Measurements from ENCODE around the gene DHRS13. TPM values are rescaled to one million over a fixed set of nuclear protein-coding genes. Genes with fewer than 3 reads are reported as not detected.

Gene DHRS13
- polyA plus RNA-seq, 2 of the 4 experiments (the other 2 are of a cell fraction): 4.8 to 7.0 TPM

GRCh38 chr17:28950752-28951427 lies 48.0 kb upstream of the DHRS13 start:
- ATAC-seq (peak; percentile 1 to 7; a peak in 5 of 6 replicates), DNase-seq (ENCODE audit: low read depth in 1 of 2, low spot score in 1 of 2) (no peak), FAIRE-seq (no peak)
- ChIA-PET POLR2A (interaction anchor here (0.6 to 5.6 kb wide), 12 partner anchors 21 to 641 kb away, joined by 3 to 89 read pairs (median 4); partner anchors contain the start of genes ERAL1, FLOT2, NEK8 and RPL23A), CTCF (interaction anchor here (0.5 to 15.4 kb wide), 12 partner anchors 10 to 224 kb away, joined by 3 to 1025 read pairs (median 9); partner anchors contain the start of genes DHRS13, NEK8 and TLCD1)
- Histone ChIP-seq H3K9me3 (no peaks in the 10 kb centered on the region), H3K4me1 (peaks cover 28% of the 10 kb centered on the region), H3K4me2 (peak overlapping the region; percentile 84), H3K27ac (peak overlapping the region; percentile 86 to 98), H3K4me3 (peak overlapping the region; percentile 71)
- peak; percentile 52; the same call in 1 of the 2 replicates for TF ChIP-seq PHF8 (IDR thresholded peaks at IDR 0.05; ENCODE audit: borderline replicate concordance, low read depth)
- TF ChIP-seq GATA3 (IDR thresholded peaks at IDR 0.05; ENCODE audit: borderline replicate concordance): no peak
- peak; percentile 38; the same call in 1 of the 2 replicates for TF ChIP-seq POLR2A (IDR thresholded peaks at IDR 0.05; ENCODE audit: low read length)
- TF ChIP-seq USF2 (IDR thresholded peaks at IDR 0.05): no peak
- TF ChIP-seq EHMT2 (IDR thresholded peaks at IDR 0.05; ENCODE audit: low read depth): no peak
- TF ChIP-seq JUN (IDR thresholded peaks at IDR 0.05): no peak; a peak in 1 of 5 replicates
- peak; percentile 47; the same call in 1 of the 3 replicates for TF ChIP-seq BCL3 (IDR thresholded peaks at IDR 0.05)
- 2% methylated on average over 18 of the region's 51 CpGs for WGBS (ENCODE audit: missing lambda C conversion rate)

GRCh38 chr17:28950017-28950751 lies 47.3 kb upstream of the DHRS13 start:
- 2% methylated on average over 43 of the region's 43 CpGs for WGBS (ENCODE audit: missing lambda C conversion rate)
- Histone ChIP-seq H3K4me1 (peaks cover 29% of the 10 kb centered on the region), H3K4me3 (peak overlapping the region; percentile 71), H3K27ac (peak overlapping the region; percentile 86 to 98), H3K9me3 (no peaks in the 10 kb centered on the region), H3K4me2 (peak overlapping the region; percentile 84)
- DNase-seq (ENCODE audit: low read depth in 1 of 2, low spot score in 1 of 2) (peak; percentile 48 to 64), ATAC-seq (peak; percentile 0 to 3; a peak in 3 of 6 replicates), FAIRE-seq (no peak)
- POLR2A ChIA-PET: interaction anchor here (0.9 to 5.6 kb wide), 7 partner anchors 12 to 231 kb away, joined by 3 to 89 read pairs (median 4); partner anchors contain the start of genes MYO18A, NEK8, RPL23A and TLCD1
- CTCF ChIA-PET: interaction anchor here (0.5 to 7.7 kb wide), 17 partner anchors 9 to 223 kb away, joined by 3 to 132 read pairs (median 6); partner anchors contain the start of genes FAM222B, NEK8 and TLCD1
- peak; percentile 6; the same call in 1 of the 2 replicates for TF ChIP-seq POLR2A (IDR thresholded peaks at IDR 0.05; ENCODE audit: low read length)
- no peak; a peak in 1 of 5 replicates for TF ChIP-seq JUN (IDR thresholded peaks at IDR 0.05)
- no peak for TF ChIP-seq CHD4 (IDR thresholded peaks at IDR 0.05; ENCODE audit: borderline replicate concordance)
- TF ChIP-seq HOXA7 (CRISPR knock-in tag; IDR thresholded peaks at IDR 0.05): no peak
- no peak for TF ChIP-seq BCL3 (IDR thresholded peaks at IDR 0.05)
- TF ChIP-seq PBX3 (IDR thresholded peaks at IDR 0.05): 0 out of 2 replicates have a peak, but pooled peaks have one; percentile 33
- TF ChIP-seq RFX5 (IDR thresholded peaks at IDR 0.05): no peak
- TF ChIP-seq RCOR1 (IDR thresholded peaks at IDR 0.05; ENCODE audit: low read depth, low read length): no peak
- no peak for TF ChIP-seq EP300 (IDR thresholded peaks at IDR 0.05)
- TF ChIP-seq GATA3 (IDR thresholded peaks at IDR 0.05; ENCODE audit: borderline replicate concordance): 0 out of 2 replicates have a peak, but pooled peaks have one; percentile 27
- TF ChIP-seq CBX2 (IDR thresholded peaks at IDR 0.05; ENCODE audit: borderline replicate concordance, low read depth): no peak
- TF ChIP-seq MYC (IDR thresholded peaks at IDR 0.05; ENCODE audit: borderline replicate concordance, low read length): no peak
- TF ChIP-seq ZC3H11A (IDR thresholded peaks at IDR 0.05): no peak
- no peak for TF ChIP-seq HEYL (CRISPR knock-in tag; IDR thresholded peaks at IDR 0.05)
- TF ChIP-seq NR3C1 (IDR thresholded peaks at IDR 0.05): no peak
- no peak for TF ChIP-seq ZFP36 (IDR thresholded peaks at IDR 0.05; ENCODE audit: borderline replicate concordance, partially characterized antibody)
- TF ChIP-seq FOSB (CRISPR knock-in tag; IDR thresholded peaks at IDR 0.05): no peak
- no peak for TF ChIP-seq HOXB13 (CRISPR knock-in tag; IDR thresholded peaks at IDR 0.05; ENCODE audit: low read depth)
- TF ChIP-seq RAD21 (conservative IDR thresholded peaks at IDR 0.05 in 1 of 2, IDR thresholded peaks at IDR 0.05 in 1 of 2): no peak
- no peak for TF ChIP-seq CTCF (IDR thresholded peaks at IDR 0.05)
- TF ChIP-seq NFE2L2 (conservative IDR thresholded peaks at IDR 0.05; ENCODE audit: low read length): no peak
- TF ChIP-seq RNF2 (IDR thresholded peaks at IDR 0.05; ENCODE audit: borderline replicate concordance, low read depth): peak; percentile 63; the same call in 1 of the 2 replicates
- TF ChIP-seq KDM5A (IDR thresholded peaks at IDR 0.05): no peak

Data from A549 (cell line).